Loucy (cell line): ENCODE data around the gene PUSL1.
A peak's percentile ranks its signal among the peaks of the same experiment; 100 is the strongest.

ENCODE experiments used
- H2AFZ ChIP-seq: fragments of 200-600 bp; sonication (generic); 2 replicates; pipeline ENCODE4 v1.6.0; 2016; ENCODE audit warnings: antibody characterized with exemption, mild to moderate bottlenecking, low read length, moderate library complexity
- H3F3A ChIP-seq: fragments of 200-600 bp; 2 replicates; pipeline ENCODE4 v1.6.0; 2016; ENCODE audit warnings: antibody characterized with exemption, low read depth, mild to moderate bottlenecking
- H3K27me3 ChIP-seq: fragments of 200-600 bp; sonication (generic); 2 replicates; pipeline ENCODE4 v1.6.1; 2014; ENCODE audit warnings: low read length, mild to moderate bottlenecking; ENCODE audit not compliant: insufficient read depth, poor library complexity, severe bottlenecking
- H3K36me3 ChIP-seq: fragments of 200-600 bp; sonication (generic); 2 replicates; pipeline ENCODE4 v1.6.1; 2016; ENCODE audit warnings: low read length; ENCODE audit not compliant: insufficient read depth
- H3K4me1 ChIP-seq: fragments of 200-600 bp; sonication (generic); 2 replicates; pipeline ENCODE4 v1.5.1; 2014; ENCODE audit warnings: low read length, mild to moderate bottlenecking; ENCODE audit not compliant: insufficient read depth, poor library complexity, severe bottlenecking
- H3K4me2 ChIP-seq: fragments of 200-600 bp; sonication (generic); 2 replicates; pipeline ENCODE4 v1.6.0; 2014; ENCODE audit warnings: antibody characterized with exemption, low read length, low read depth, mild to moderate bottlenecking; ENCODE audit not compliant: poor library complexity, severe bottlenecking
- H3K4me3 ChIP-seq: fragments of 200-600 bp; sonication (generic); 2 replicates; pipeline ENCODE4 v1.5.1; 2014; ENCODE audit warnings: low read length, mild to moderate bottlenecking, mixed read lengths; ENCODE audit not compliant: poor library complexity, severe bottlenecking
- H3K79me2 ChIP-seq: fragments of 200-600 bp; sonication (generic); 2 replicates; pipeline ENCODE4 v1.6.1; 2014; ENCODE audit warnings: low read length; ENCODE audit not compliant: insufficient read depth
- H3K9ac ChIP-seq: fragments of 200-600 bp; sonication (generic); 2 replicates; pipeline ENCODE4 v1.6.0; 2014; ENCODE audit warnings: mild to moderate bottlenecking, low read depth, low read length, moderate library complexity; ENCODE audit not compliant: poor library complexity, severe bottlenecking
- H3K9me2 ChIP-seq: fragments of 200-600 bp; sonication (generic); replicated peaks from 2 replicates; pipeline ENCODE4 v1.6.1; 2016; ENCODE audit warnings: low read depth, low read length, mixed read lengths
- H3K9me3 ChIP-seq: fragments of 200-600 bp; sonication (generic); 2 replicates; pipeline ENCODE4 v1.6.1; 2014; ENCODE audit warnings: mild to moderate bottlenecking, antibody characterized with exemption, low read length, low read depth; ENCODE audit not compliant: insufficient read depth
- H4K20me1 ChIP-seq: fragments of 200-600 bp; sonication (generic); 2 replicates; pipeline ENCODE4 v1.6.0; 2014; ENCODE audit warnings: antibody characterized with exemption, low read length, mild to moderate bottlenecking; ENCODE audit not compliant: insufficient read depth, poor library complexity, severe bottlenecking
- EZH2phosphoT487 ChIP-seq: fragments of 200-600 bp; IDR thresholded peaks from 2 replicates; pipeline ENCODE4 v1.6.1; 2018; ENCODE audit warnings: antibody characterized with exemption, mild to moderate bottlenecking, moderate library complexity, borderline replicate concordance
- TF ChIP-seq, protein P1 (sequence below): fragments of 200-600 bp; sonication (generic); conservative IDR thresholded peaks from 2 replicates; pipeline ENCODE4 v1.5.1; 2014; ENCODE audit warnings: mild to moderate bottlenecking, antibody characterized with exemption, low read length

Gene PUSL1

DNA sequence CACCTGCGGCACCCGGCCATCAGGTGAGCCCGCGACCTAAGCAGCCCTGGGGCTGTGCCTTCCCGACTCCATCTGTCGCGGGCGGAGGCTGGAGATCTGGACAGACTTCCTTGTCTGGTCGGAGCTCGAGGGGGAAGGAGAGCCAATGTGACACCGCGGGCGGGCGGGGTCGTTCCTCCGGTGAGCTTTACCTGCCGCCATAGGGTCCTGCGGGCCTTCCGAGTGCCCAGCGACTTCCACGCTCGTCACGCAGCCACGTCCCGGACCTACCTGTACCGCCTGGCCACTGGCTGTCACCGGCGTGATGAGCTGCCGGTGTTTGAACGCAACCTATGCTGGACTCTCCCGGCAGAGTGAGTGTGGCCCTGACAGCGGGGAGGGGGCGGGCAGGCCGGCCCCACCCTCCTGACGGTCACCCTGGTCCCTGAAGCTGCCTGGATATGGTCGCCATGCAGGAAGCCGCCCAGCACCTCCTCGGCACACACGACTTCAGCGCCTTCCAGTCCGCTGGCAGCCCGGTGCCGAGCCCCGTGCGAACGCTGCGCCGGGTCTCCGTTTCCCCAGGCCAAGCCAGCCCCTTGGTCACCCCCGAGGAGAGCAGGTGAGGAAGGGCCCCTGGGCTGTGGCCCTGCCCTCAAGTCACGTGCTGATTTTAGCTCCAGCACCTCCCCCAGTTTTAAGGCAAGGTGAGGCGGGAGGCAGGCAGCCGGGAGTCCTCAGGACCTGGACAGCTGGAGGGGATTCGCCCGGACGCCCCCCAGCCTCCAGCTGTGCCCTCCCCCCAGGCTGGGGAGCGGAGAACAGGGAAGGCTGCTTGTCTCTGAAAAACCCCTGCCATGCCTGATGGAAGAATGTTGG is 1.1 kb downstream of the PUSL1 start:
- H3K4me1 ChIP-seq: peaks cover 30% of the 10 kb centered on the region
- H3K79me2 ChIP-seq: peaks cover 44% of the 10 kb centered on the region
- H2AFZ ChIP-seq: no peak overlapping the region
- TF ChIP-seq EZH2phosphoT487: no peak
- TF ChIP-seq, protein P1, sequence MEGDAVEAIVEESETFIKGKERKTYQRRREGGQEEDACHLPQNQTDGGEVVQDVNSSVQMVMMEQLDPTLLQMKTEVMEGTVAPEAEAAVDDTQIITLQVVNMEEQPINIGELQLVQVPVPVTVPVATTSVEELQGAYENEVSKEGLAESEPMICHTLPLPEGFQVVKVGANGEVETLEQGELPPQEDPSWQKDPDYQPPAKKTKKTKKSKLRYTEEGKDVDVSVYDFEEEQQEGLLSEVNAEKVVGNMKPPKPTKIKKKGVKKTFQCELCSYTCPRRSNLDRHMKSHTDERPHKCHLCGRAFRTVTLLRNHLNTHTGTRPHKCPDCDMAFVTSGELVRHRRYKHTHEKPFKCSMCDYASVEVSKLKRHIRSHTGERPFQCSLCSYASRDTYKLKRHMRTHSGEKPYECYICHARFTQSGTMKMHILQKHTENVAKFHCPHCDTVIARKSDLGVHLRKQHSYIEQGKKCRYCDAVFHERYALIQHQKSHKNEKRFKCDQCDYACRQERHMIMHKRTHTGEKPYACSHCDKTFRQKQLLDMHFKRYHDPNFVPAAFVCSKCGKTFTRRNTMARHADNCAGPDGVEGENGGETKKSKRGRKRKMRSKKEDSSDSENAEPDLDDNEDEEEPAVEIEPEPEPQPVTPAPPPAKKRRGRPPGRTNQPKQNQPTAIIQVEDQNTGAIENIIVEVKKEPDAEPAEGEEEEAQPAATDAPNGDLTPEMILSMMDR: no peak
- peaks cover 31% of the 10 kb centered on the region; the same call in 1 of the 2 replicates for H3K36me3 ChIP-seq
- peaks cover 27% of the 10 kb centered on the region for H4K20me1 ChIP-seq
- no peaks in the 10 kb centered on the region for H3K9me3 ChIP-seq
- H3K4me3 ChIP-seq: peak overlapping the region; percentile 98
- peak overlapping the region; percentile 96 for H3K9ac ChIP-seq
- no peaks in the 10 kb centered on the region for H3K9me2 ChIP-seq
- H3K27me3 ChIP-seq: no peaks in the 10 kb centered on the region
- no peaks in the 10 kb centered on the region; the same call in 1 of the 2 replicates for H3F3A ChIP-seq
- peak overlapping the region; percentile 87 for H3K4me2 ChIP-seq

- Histone ChIP-seq H3F3A (no peaks in the 10 kb centered on the region; the same call in 1 of the 2 replicates), H3K9me2 (no peaks in the 10 kb centered on the region), H3K4me3 (peak overlapping the region; percentile 98), H3K79me2 (peaks cover 45% of the 10 kb centered on the region), H3K4me1 (peaks cover 28% of the 10 kb centered on the region), H4K20me1 (peaks cover 28% of the 10 kb centered on the region), H3K9me3 (no peaks in the 10 kb centered on the region), H3K27me3 (no peaks in the 10 kb centered on the region), H3K36me3 (peaks cover 37% of the 10 kb centered on the region; the same call in 1 of the 2 replicates), H3K4me2 (peak overlapping the region; percentile 87), H2AFZ (no peak overlapping the region), H3K9ac (peak overlapping the region; percentile 96)
- TF ChIP-seq, protein P1: no peak
- TF ChIP-seq EZH2phosphoT487: no peak
These were observed 1.6 kb downstream of the PUSL1 start for GRCh38 chr1:1310109-1310385.

GRCh38 chr1:1310476-1311053 is 2.2 kb downstream of the PUSL1 start:
- H3K4me2 ChIP-seq: no peak overlapping the region

More at GRCh38 chr1:1310476-1311053, 2.2 kb downstream of the PUSL1 start:
- no peak overlapping the region for H2AFZ ChIP-seq
- peaks cover 40% of the 10 kb centered on the region; the same call in 1 of the 2 replicates for H3K36me3 ChIP-seq
- no peaks in the 10 kb centered on the region for H3K9me3 ChIP-seq
- H4K20me1 ChIP-seq: peaks cover 24% of the 10 kb centered on the region
- no peak overlapping the region for H3K9ac ChIP-seq
- peak overlapping the region; percentile 98 for H3K4me3 ChIP-seq
- peaks cover 50% of the 10 kb centered on the region for H3K79me2 ChIP-seq
- no peak for TF ChIP-seq EZH2phosphoT487
- TF ChIP-seq, protein P1: no peak
- no peaks in the 10 kb centered on the region; the same call in 1 of the 2 replicates for H3F3A ChIP-seq
- no peaks in the 10 kb centered on the region for H3K27me3 ChIP-seq
- peaks cover 24% of the 10 kb centered on the region for H3K4me1 ChIP-seq
- H3K9me2 ChIP-seq: no peaks in the 10 kb centered on the region
